ENCODE data around the gene SLC22A4. TPM values are rescaled to one million over a fixed set of nuclear protein-coding genes. Genes with fewer than 3 reads are reported as not detected.

Gene SLC22A4
- total RNA-seq, 4 donors from 2014 or later: 0.11 to 0.79 (median 0.38) TPM; not detected in 1

DNA sequence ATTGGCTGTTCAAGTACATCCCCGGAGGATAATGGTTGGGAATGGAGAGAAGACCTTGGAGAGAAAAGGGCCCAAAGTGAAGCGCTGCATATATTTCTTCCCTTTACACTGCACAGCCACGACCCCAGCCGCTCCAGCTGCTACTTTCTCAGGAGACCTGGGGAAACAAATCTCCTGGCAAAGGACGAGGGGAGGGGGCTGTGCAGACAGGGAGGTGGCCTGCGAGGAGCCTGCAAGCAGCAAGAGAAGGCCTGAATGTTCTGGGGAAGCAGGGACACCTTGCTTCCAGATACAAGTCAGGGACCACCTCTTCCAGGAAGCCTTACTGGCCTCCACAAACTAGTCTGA is 37.4 kb upstream of the SLC22A4 start:
- Histone ChIP-seq H3K36me3 (peaks cover 0 to 8% (median 0%) of the 10 kb centered on the region in 3 donors), H3K4me3 (peak overlapping the region in 3 of 4 donors; percentile 72 to 87 (median 74)), H3K4me1 (peaks cover 54 to 90% (median 62%) of the 10 kb centered on the region in 3 donors), H3K27me3 (peaks cover 0 to 3% (median 0%) of the 10 kb centered on the region in 4 donors), H3K27ac (peak overlapping the region; percentile 88 to 97 (median 94)), H3K9me3 (no peaks in the 10 kb centered on the region)
- no peak for TF ChIP-seq CTCF (IDR thresholded peaks at IDR 0.05)
- no peak for TF ChIP-seq POLR2A (IDR thresholded peaks at IDR 0.05)
- 73 to 89% methylated on average over 6 of the region's 6 CpGs for WGBS, 2 donors
- DNase-seq: no peak
- intact Hi-C loops (cut with DNase I): loop anchor here (10.0 kb wide), 1 partner anchor 238 kb away; the partner anchor contains the start of gene IRF1

- H3K9me3 ChIP-seq: no peaks in the 10 kb centered on the region
- no peak for DNase-seq
- peaks cover 0 to 15% (median 0%) of the 10 kb centered on the region in 3 donors for H3K36me3 ChIP-seq
- intact Hi-C loops (cut with DNase I): loop anchor here (10.0 kb wide), 1 partner anchor 237 kb away; the partner anchor contains the start of gene IRF1
- WGBS, 2 donors: 27 to 42% methylated on average over 3 to 12 of the region's 88 CpGs
- H3K4me3 ChIP-seq: peak within 1 kb of the TSS; percentile 66 to 87 (median 73)
- peaks cover 55 to 96% (median 62%) of the 10 kb centered on the region in 3 donors for H3K4me1 ChIP-seq
- peak within 1 kb of the TSS; percentile 88 to 97 (median 94) for H3K27ac ChIP-seq
- peaks cover 0 to 3% (median 0%) of the 10 kb centered on the region in 4 donors for H3K27me3 ChIP-seq
- TF ChIP-seq POLR2A (IDR thresholded peaks at IDR 0.05): peak in 2 of 4 donors; percentile 45 to 48
- no peak for TF ChIP-seq CTCF (IDR thresholded peaks at IDR 0.05)
Observed at GRCh38 chr5:132257131-132258101, 36.8 kb upstream of the SLC22A4 start, which contains the start of gene PDLIM4. Gene PDLIM4, plus strand, starts transcription at chr5:132257696. Its CDS starts 39 bp downstream, at chr5:132257735.

DNA sequence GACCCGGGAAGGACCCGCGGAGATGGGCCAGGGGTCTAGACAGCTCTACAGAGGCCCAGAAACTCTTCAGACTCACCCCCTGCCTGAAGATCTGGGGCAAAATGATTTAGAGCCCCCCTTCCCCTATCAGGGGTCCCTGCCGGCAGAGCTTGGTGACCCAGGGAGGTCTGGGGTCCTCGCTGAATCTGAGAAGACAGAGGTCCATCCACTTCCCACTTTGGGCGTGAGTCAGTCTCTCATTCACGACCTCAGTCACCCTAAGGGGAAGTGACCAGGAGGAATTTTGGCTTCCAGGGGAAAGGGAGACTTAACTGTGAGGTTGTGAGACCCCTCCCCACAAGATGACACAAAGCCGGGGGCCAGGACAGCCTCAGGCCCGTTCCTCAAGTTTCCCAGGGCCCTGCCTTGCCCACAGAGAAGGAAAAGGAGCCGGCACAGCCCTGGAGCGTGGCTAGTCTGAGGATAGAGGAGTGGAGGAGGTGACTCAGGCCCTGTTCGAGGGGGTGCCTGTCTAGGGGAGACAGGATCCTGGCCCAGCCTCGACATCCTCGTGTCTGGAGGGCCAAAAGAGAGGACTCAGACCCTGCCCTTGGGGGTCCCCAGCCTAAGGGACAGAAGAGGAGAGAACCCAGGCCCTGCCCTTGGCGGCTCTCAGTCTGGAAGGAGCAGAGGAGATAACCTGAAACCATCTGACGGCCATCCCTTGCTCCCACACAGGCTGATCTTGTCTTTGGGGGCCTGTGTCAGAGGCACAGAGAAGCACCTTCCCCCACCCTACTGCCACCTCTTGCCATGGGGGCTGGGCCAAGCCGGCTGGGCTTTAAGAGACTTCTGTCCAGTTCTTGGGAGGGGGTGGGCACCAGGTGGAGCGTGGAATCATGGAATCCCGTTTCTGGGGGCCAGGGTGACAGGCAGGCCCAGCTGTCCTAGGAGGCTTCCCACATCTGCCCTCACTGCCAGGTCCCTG is 35.8 kb upstream of the SLC22A4 start:
- Histone ChIP-seq H3K4me1 (peaks cover 57 to 96% (median 66%) of the 10 kb centered on the region in 3 donors), H3K27me3 (peaks cover 0 to 3% (median 0%) of the 10 kb centered on the region in 4 donors), H3K9me3 (no peaks in the 10 kb centered on the region), H3K4me3 (peak overlapping the region; percentile 66 to 87 (median 73)), H3K27ac (peak overlapping the region; percentile 88 to 97 (median 94)), H3K36me3 (peaks cover 0 to 24% (median 0%) of the 10 kb centered on the region in 3 donors)
- WGBS, 2 donors: 26 to 27% methylated on average over 10 to 12 of the region's 19 CpGs
- no peak for DNase-seq
- intact Hi-C loops (cut with DNase I): loop anchor here (10.0 kb wide), 1 partner anchor 236 kb away; the partner anchor contains the start of gene IRF1
- no peak for TF ChIP-seq CTCF (IDR thresholded peaks at IDR 0.05)
- TF ChIP-seq POLR2A (IDR thresholded peaks at IDR 0.05): no peak

DNA sequence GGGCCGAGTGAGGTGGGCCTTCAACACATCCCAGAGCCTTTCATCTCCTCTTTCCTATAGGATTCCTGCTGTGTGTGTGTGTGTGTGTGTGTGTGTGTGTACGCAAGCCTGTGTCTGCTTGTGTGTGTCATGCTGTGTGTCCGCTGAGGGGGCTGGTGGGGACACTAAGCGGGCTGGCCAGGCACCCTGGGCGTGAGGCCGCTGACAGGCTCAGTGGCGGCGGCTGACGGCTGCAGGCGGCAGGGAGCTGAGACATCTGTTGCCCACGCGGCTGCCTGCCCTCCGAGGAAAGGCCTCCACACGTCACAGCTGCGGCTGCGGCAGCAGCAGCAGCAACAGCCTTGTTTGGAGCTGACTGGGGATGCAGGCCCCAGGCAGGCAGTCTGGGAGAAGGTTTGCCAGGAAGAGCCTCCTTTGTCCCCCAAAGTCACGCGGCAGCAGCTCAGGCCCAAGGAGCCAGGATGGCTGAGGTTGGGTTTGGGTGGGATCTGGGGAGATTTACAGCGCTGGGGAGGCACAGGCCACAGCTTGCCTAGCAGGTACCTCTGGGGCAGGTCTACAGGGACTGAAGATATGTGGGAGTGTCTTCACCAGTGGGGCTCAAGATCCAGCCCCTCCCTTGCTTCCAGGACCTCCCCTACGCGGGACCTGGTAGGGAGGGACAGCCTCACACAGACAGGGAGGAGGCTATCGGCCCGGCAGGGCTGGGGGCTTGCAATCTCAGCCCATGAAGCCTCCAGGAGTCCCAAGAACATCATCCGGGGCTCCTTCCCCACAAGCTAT is 34.9 kb upstream of the SLC22A4 start:
- Histone ChIP-seq H3K4me3 (peak overlapping the region; percentile 66 to 87 (median 73)), H3K9me3 (no peaks in the 10 kb centered on the region), H3K4me1 (peaks cover 57 to 96% (median 69%) of the 10 kb centered on the region in 3 donors), H3K36me3 (peaks cover 0 to 33% (median 0%) of the 10 kb centered on the region in 3 donors), H3K27ac (peak overlapping the region; percentile 88 to 97 (median 94)), H3K27me3 (peaks cover 0 to 3% (median 0%) of the 10 kb centered on the region in 4 donors)
- TF ChIP-seq CTCF (IDR thresholded peaks at IDR 0.05) (no peak), POLR2A (IDR thresholded peaks at IDR 0.05) (peak in 2 of 4 donors; percentile 47 to 56)
- no peak for DNase-seq
- WGBS, 2 donors: 29% methylated on average over 6 of the region's 24 CpGs; no CpG with 5 or more reads in 1 of the 2 donors
- intact Hi-C loops (cut with DNase I): loop anchor here (10.0 kb wide), 1 partner anchor 236 kb away; the partner anchor contains the start of gene IRF1
